GM19455 (cell line): ENCODE data around the gene ZNF180.
A peak's percentile ranks its signal among the peaks of the same experiment; 100 is the strongest.
"Not testable (repeated sequence)": the region's sequence is repeated elsewhere in the genome, so short reads cannot be mapped to it uniquely, and the experiment has no call there.

Source experiments
- ATAC-seq: cut with Tn5 transposase; IDR thresholded peaks from one replicate; pipeline ENCODE4 v1.9.1; 2021; ENCODE audit not compliant: unreplicated experiment

Gene ZNF180

DNA sequence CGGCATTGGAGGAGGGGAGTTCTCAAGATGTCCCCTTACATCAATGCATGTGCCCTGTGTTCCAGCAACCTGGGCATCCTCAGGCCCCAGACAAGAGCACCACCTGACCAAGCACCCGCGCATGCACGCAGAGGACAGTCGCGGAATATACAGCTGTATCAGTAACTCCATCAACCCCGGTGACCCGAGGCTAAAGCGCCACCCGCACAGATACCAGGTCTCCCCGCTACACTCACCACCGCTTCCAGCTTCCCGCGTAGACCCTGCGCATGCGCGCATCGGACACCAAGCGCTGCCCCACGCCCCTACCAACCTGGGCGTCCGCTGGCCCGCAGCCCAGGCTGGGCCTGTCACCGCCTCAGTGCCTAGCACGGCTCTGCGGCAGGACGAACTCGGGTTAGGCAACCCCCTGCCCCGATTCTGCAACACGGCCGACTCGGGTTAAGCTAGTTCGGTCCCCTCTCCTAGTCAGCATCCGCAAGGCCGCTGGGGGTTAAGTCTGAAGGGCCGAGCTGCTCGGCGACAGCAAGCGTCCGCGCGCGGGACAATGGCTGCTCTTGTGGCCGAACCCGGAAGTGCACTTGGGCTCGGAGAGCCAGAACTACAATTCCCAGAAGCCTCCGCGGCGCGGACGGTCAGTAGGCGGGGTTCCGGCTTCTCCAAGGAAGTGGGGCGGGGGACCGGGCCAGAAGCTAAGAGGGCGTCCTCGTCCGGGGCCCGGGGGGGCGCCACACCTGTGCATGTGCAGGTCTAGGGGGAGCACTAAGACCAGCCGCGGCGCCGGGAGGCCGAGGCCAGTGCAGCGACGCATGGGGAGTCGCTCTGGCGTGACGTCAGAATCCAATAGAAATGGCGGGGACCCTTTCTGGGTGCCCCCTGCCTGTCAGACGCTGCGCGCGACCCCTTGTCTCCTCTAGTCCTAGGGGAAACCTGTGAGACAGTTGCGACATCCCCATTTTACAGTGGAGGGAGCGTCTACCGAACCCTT is at the start of gene ZNF180:
ZNF180 (minus strand) TSS at position 561 of the 988 bp plus-strand sequence. CDS start 3,188 bp downstream, outside the sequence.
- peak; percentile 94 for ATAC-seq

GRCh38 chr19:44549507-44549906 is 49.2 kb upstream of the ZNF180 start:
- no peak for ATAC-seq

DNA sequence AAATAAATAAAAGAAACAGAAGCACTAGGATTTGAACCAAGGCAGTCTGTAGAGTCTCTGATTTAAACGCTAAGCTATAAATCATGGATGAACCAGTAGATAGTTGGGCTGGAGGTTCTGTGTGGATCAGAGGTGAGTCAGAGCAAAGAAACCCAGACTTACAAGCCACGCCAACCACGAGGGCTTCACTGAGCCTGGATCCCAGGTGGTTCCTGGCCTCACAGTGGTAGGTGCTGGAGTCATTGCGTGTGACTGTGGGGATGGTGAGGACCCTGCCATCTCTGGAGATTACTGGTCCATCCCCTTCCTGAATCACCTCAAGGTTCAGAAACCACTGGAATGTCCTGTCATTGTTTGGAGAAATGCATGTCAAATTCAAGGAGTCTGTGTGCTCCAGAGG is 48.4 kb upstream of the ZNF180 start:
- ATAC-seq: no peak

DNA sequence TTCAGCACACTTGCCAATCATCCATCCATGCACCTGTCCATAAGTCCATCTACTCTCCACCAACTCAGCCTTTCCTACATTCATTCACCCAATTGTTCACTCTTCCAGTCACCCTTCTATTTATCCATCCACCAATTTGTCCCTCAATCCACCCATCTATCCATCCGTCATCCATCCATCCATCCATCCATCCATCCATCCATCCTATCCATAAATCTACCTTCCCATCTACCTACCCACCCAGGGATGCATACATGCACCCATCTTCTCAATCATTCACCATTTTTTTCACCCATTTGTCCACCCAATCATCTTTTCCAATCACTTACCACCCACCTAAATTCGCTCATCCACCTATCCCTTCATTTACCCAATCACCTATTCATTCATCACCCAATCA is 43.7 kb upstream of the ZNF180 start:
- ATAC-seq: no peak

DNA sequence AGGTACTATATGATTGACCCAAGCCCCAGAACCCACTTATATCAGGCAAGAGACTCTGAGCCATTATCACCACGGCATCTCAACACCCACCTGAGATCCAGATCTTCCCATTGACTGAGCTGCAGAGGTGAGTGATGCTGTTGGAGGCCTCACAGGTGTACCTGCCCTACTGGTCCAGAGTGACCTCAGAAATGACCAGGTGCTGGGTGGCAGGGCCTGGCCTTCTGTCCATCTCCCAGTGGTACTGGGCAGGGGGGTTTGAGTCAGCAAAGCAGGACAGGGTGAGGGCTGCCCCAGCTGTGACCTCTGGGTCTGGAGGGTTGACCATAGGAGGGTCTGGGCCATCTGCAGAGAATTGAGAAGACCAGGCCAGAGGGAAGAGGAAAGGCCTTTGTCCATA is 42.3 kb upstream of the ZNF180 start:
- ATAC-seq: no peak

GRCh38 chr19:44540736-44541135 is 40.4 kb upstream of the ZNF180 start:
- no peak for ATAC-seq

DNA sequence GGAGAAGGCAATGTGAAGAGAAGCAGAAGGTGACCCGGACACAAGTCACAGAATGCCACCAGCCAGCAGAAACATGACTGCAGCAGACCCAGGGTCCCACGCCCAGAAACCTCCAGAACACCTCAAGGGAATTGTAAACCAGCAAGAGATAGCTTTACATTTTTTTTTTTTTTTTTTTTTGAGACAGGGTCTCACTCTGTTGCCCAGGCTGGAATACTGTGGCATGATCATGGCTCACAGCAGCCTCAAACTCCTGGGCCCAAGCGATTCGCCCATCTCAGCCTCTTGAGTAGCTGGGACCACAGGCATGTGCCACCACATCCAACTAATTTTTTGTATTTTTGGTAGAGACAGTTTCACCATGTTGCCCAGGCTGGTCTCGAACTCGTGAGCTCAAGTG is 39.7 kb upstream of the ZNF180 start:
- no peak for ATAC-seq

DNA sequence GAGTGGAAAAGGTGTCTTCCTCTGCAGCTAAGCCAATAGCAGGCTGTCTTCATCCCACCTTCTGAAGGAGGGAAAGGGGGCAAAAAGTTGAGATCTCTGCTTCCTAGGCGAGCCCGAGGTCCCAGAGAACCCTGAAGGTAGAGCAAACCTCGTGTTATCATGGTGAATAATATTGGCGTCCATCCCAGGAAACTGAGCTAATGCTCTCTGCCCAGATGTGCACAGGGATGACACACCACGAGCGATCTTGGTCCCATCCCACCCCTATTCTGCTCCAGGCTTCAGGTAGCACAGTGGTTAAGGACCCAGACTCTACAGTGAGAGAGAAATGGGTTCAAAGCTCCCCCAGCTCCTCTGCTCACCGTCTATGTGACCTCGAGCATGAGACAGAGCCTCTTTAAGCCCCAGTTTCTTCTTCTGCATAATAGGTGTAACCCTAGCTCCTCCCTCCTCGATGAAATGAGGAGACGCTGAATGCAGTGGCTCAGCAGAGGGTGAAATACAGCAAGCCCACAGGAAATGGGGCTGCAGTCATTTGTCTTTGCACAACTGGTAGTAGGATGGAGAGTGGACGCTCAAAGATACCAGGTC is 39.0 kb upstream of the ZNF180 start:
- ATAC-seq: no peak

GRCh38 chr19:44535361-44535760 is 35.0 kb upstream of the ZNF180 start:
- not testable (repeated sequence) for ATAC-seq

DNA sequence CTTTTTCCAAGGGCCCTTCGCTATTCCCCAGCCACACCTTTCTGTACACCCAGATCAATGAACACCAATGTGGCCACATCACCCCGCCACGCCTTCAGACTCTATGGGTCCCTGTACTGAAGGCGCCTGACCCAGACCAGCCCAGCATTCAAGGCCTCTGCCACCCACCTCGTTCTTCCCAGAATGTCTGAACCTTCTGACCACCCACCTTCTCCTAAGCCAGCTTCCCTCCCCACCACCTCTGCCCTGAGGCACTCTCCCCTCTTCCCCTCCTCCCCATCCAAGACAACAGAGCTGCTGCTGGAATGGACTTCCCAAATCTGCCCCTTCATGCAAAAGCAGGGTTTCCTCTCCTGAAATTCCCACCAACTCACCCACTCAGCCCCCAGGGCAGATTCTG is 32.5 kb upstream of the ZNF180 start:
- ATAC-seq: no peak

DNA sequence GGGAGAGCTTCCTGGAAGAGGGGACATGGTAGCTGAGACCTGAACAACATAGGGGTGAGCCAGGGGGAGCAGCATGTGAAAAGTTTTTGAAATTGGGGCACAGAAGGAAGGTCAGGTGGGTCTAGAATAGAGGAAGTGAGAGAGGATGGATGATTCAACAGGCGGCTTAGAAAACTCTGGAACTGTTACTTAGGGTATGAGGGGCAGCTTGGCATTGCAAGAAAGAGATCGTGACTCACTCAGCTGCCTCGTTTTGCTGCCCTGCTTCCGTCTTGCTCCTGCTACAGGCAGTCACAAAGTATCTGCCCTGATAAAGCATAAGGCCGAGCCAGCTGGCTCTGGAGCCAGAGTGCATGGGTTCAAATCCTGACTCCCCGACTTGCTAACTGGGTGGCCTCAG is 30.5 kb upstream of the ZNF180 start:
- no peak for ATAC-seq

GRCh38 chr19:44529536-44529935 is 29.2 kb upstream of the ZNF180 start, which contains the start of gene CEACAM20:
Gene CEACAM20 (minus strand): TSS chr19:44529675. CDS start chr19:44529509, 166 bp downstream.
- ATAC-seq: no peak

DNA sequence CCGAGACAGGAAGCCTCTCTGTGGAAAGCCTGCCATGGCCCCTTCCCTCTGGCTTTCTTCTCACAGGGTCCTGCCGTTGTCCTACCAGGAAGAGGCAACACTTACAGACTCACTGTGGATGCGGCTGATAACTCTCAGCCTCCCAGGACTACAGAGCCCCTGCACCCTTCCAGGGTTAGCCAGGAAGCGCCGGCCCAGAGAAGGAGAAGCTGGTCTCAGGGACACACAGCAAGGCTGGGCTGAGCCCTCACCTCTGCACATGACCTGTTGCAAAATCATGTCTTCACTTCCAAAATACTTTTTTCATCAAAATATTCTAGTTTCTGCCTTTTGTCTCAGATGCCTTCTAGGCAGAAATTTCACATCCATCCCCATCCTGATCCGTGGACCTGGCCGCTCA is 27.2 kb upstream of the ZNF180 start:
- ATAC-seq: no peak

DNA sequence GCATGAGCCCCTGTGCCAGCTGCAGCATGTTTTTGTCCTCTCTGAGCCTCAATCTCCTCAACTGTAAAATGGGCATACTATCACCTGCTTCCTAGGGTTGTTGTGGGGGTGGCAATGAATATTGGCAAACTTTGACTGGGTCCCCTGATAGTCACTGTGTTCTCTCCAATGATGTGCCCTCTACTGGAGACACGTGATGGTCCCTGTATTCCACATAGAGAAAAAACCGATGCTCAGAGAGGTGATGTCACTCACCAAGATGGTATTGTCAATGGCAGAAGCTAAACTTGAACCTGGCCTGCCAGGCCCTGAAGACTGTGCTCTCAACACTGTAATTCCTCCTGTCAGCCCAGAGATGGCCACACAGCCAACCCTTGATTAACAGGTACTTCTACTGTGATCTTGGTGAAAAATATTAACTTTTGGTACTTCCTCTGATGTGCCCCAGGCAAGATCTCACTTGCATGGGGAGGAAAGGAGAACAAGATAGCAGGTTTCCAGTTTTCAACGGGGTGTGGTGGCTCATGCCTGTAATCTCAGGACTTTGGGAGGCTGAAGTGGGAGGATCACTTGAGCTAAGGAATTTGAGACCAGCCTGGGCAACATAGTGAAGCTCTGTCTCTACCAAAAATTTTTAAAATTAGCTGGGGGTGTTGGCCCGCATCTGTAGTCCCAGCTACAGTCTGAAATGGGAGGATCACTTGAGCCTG is 25.6 kb upstream of the ZNF180 start:
- no peak for ATAC-seq

- ATAC-seq: no peak
Observed at GRCh38 chr19:44521370-44521769, 21.0 kb upstream of the ZNF180 start.

DNA sequence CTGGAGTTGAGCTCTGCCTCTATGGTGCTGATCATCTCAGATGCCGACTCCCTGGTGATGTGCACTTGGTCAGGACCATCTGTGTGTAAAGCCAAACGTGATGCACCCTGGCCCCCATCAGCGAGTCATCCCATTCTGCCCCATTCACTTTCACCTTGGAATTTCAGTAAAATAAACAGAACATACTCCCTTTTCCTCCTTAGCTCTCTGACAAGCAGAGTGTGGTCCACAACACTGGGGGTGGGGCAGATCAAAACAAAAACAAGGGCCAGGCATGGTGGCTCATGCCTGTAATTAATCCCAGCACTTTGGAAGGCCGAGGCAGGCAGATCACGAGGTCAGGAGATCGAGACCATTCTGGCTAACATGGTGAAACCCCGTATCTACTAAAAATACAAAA is 16.8 kb upstream of the ZNF180 start:
- no peak for ATAC-seq

DNA sequence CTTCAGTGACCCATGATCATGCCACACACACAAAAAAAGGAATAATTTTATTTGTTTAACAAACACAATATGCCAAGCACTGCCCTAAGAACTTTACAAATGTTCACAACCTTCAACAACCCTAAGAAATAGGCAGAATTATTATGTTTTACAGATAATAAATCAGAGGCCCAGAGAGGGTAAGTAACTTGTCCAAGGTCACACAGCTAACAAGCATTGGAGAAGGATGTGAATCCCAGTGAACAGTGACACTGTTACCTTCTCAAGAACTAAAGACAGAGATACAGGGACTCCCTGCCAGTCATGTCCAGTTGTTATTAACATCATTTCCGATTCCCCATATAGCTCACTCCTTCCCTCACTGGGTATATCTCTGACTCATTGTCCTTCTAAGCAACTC is 15.6 kb upstream of the ZNF180 start:
- no peak for ATAC-seq

GRCh38 chr19:44515031-44515430 is 14.7 kb upstream of the ZNF180 start:
- ATAC-seq: no peak

DNA sequence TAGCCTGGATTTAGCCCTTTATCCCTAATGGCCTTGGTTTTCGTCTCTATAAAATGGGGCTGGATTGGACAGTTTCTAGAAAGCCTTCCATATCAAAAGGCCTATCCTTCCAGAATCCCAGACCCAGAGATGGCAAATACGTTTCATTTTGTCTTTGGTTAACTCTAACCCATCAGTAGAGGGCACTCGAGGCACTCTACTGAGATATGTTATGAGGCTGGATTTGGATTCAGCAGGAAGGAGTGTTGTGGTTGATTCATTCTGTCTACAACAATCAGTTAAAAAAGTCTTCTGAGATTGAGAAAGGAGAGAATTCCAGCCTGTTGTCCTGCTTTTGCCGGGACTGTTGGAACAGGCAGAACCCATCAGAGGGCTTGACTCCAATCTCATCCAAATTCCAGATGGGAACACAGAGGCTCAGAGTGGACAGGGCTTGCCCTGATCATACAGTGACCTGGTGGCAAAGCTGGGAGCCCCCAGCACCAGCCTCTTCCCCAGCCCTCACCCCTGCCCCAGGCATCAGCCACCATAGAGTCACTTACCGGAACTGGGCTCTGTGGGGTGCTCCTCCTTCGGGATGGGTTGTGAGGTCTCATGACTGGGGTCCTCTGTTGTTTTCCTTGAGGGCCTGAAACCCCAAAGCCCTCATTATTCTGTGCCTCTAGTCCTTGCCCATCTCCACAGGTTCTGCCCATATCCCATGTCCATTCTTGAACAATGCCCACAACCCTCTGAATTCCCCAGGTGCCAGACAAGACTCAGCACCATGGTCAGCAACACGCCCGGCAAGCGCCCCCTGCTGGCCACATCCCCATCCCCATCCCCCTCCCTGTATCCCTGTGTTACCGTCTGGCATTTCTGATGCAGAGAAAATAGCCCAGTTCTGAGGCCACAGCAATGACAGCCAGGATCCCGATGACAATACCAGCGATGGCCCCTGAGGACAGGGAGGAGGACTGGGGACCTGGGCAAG is 12.3 kb upstream of the ZNF180 start:
- no peak for ATAC-seq

DNA sequence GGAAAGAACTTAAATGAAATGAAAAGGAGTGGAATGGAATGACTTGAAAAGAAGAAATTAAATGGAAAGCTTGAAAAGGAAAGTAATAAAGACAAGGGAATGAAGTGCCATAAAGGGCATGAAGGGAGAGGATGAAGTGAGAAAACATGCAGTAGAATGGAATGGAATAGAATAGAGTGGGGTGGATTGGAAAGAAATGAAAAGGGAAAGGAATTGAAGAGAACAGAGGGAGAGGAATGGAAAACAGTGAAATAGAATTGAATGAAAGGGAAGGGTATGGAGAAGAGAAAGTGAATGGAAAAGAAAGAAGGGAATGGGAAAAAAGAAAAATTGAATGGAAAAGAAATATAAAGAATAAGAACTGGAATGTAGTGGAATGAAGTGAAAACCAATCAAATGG is 9.2 kb upstream of the ZNF180 start:
- no peak for ATAC-seq
